Neuronal stem cell (in vitro differentiated cells): ENCODE results near the gene POP4.

Experiments
- DNase-seq: peaks from one replicate; pipeline ENCODE4 v3.0.0-alpha.2; 2013; ENCODE audit warnings: low spot score
- H2AFZ ChIP-seq: one replicate; pipeline ENCODE4 v1.6.1; 2013; ENCODE audit warnings: mild to moderate bottlenecking, low read length, inconsistent platforms
- H2AK5ac ChIP-seq: 2 replicates; pipeline ENCODE4 v1.6.1; 2013; ENCODE audit warnings: low read depth, mild to moderate bottlenecking, inconsistent platforms, low read length, moderate library complexity, mixed read lengths
- H2BK120ac ChIP-seq: 2 replicates; pipeline ENCODE4 v1.6.1; 2013; ENCODE audit warnings: low read depth, mild to moderate bottlenecking, inconsistent platforms, low read length, moderate library complexity, mixed read lengths
- H2BK12ac ChIP-seq: one replicate; pipeline ENCODE4 v1.6.1; 2013; ENCODE audit warnings: low read length, inconsistent platforms
- H2BK15ac ChIP-seq: 2 replicates; pipeline ENCODE4 v1.6.1; 2013; ENCODE audit warnings: mild to moderate bottlenecking, low read length, inconsistent platforms, mixed read lengths
- H2BK5ac ChIP-seq: one replicate; pipeline ENCODE4 v1.6.1; 2013; ENCODE audit warnings: inconsistent platforms, mild to moderate bottlenecking, low read length, moderate library complexity
- H3K14ac ChIP-seq: one replicate; pipeline ENCODE4 v1.6.1; 2013; ENCODE audit warnings: low read length, inconsistent platforms
- H3K18ac ChIP-seq: 2 replicates; pipeline ENCODE4 v1.6.1; 2013; ENCODE audit warnings: low read length, inconsistent platforms
- H3K23ac ChIP-seq: 2 replicates; pipeline ENCODE4 v1.6.1; 2013; ENCODE audit warnings: low read depth, mild to moderate bottlenecking, mixed read lengths, low read length, inconsistent platforms; ENCODE audit not compliant: poor library complexity
- H3K27ac ChIP-seq: replicated peaks from 3 replicates; pipeline ENCODE4 v1.5.1; 2013; ENCODE audit warnings: low read length, inconsistent platforms
- H3K27me3 ChIP-seq, 3 experiments: 2 replicates each; pipeline ENCODE4 v1.6.1; 2013; ENCODE audit warnings: low read length in 3 of 3, mild to moderate bottlenecking in 2 of 3, inconsistent platforms in 1 of 3, low read depth in 1 of 3, mixed read lengths in 1 of 3, moderate library complexity in 1 of 3; ENCODE audit not compliant: control insufficient read depth in 3 of 3, insufficient read depth in 3 of 3
- H3K36me3 ChIP-seq, 2 donors: replicated peaks in 1 of 2; 2 replicates each; pipeline ENCODE4 v1.6.1; 2013; ENCODE audit warnings: low read length in 2 of 2; ENCODE audit not compliant: control insufficient read depth in 2 of 2, insufficient read depth in 2 of 2
- H3K4ac ChIP-seq: 2 replicates; pipeline ENCODE4 v1.6.1; 2013; ENCODE audit warnings: inconsistent platforms, mild to moderate bottlenecking, low read length, moderate library complexity
- H3K4me1 ChIP-seq, 2 donors: 1 replicate in 1 of 2; 2 replicates in 1 of 2; pipeline ENCODE4 v1.6.1; 2013; ENCODE audit warnings: low read length in 2 of 2, low read depth in 1 of 2; ENCODE audit not compliant: control insufficient read depth in 2 of 2, insufficient read depth in 1 of 2
- H3K4me2 ChIP-seq: one replicate; pipeline ENCODE4 v1.6.1; 2013; ENCODE audit warnings: mild to moderate bottlenecking, low read length, inconsistent platforms; ENCODE audit not compliant: insufficient read depth, poor library complexity, severe bottlenecking
- H3K4me3 ChIP-seq, 2 donors: 2 replicates each; pipeline ENCODE4 v1.5.1; 2013; ENCODE audit warnings: low read length in 2 of 2, mild to moderate bottlenecking in 2 of 2, inconsistent platforms in 1 of 2, moderate library complexity in 1 of 2
- H3K79me1 ChIP-seq: one replicate; pipeline ENCODE4 v1.6.1; 2013; ENCODE audit warnings: low read depth, mild to moderate bottlenecking, inconsistent platforms, low read length, moderate library complexity
- H3K9ac ChIP-seq: one replicate; pipeline ENCODE4 v1.6.1; 2013; ENCODE audit warnings: mild to moderate bottlenecking, low read depth, low read length, inconsistent platforms; ENCODE audit not compliant: poor library complexity
- H3K9me3 ChIP-seq, 2 donors: replicated peaks in 1 of 2; 2 replicates each; pipeline versions ENCODE3 to v1.6.1; 2013; ENCODE audit warnings: low read length in 2 of 2, mild to moderate bottlenecking in 2 of 2, inconsistent platforms in 1 of 2, low read depth in 1 of 2, mixed read lengths in 1 of 2, moderate library complexity in 1 of 2; ENCODE audit not compliant: control insufficient read depth in 2 of 2, insufficient read depth in 1 of 2
- H4K8ac ChIP-seq: one replicate; pipeline ENCODE4 v1.6.1; 2013; ENCODE audit warnings: low read depth, mild to moderate bottlenecking, inconsistent platforms, low read length, moderate library complexity
- H4K91ac ChIP-seq: one replicate; pipeline ENCODE4 v1.6.1; 2013; ENCODE audit warnings: low read length, low read depth, mild to moderate bottlenecking, inconsistent platforms; ENCODE audit not compliant: poor library complexity
- WGBS, 2 donors: extraction: QIAGEN DNeasy Blood & Tissue Kit; methylation state at CpG; one replicate each; pipeline ENCODE4 v1.1.7; 2013; ENCODE audit warnings: missing lambda C conversion rate in 2 of 2, mixed read lengths in 1 of 2; ENCODE audit not compliant: insufficient read length in 2 of 2, insufficient replicate concordance in 1 of 2; ENCODE audit errors: extremely low coverage in 2 of 2; 5-methylcytosine and 5-hydroxymethylcytosine counted together

Gene POP4

GRCh38 chr19:29593869-29594268, 12.2 kb upstream of the POP4 start:
- Histone ChIP-seq H3K4me2 (no peak overlapping the region), H3K9me3 (no peaks in the 10 kb centered on the region), H3K9ac (no peak overlapping the region), H3K27ac (no peak overlapping the region), H3K27me3 (peaks cover 0 to 61% (median 0%) of the 10 kb centered on the region in 3 experiments), H2BK12ac (no peak overlapping the region), H3K4me3 (no peak overlapping the region), H3K18ac (no peak overlapping the region), H4K8ac (no peak overlapping the region), H3K4me1 (peaks cover 0 to 7% of the 10 kb centered on the region in 2 donors), H2BK5ac (no peak overlapping the region), H3K4ac (no peak overlapping the region), H2BK15ac (no peak overlapping the region), H2AFZ (no peak overlapping the region), H3K14ac (no peak overlapping the region), H2BK120ac (no peak overlapping the region), H3K36me3 (no peaks in the 10 kb centered on the region), H3K23ac (peak overlapping the region; percentile 59), H3K79me1 (no peaks in the 10 kb centered on the region), H4K91ac (no peak overlapping the region), H2AK5ac (peak overlapping the region; percentile 57)
- no CpG with 5 or more reads among the region's 6 CpGs for WGBS, 2 donors
- DNase-seq, result no peak

- H3K4ac ChIP-seq, result no peak overlapping the region
Measured at GRCh38 chr19:29596080-29596727, 9.9 kb upstream of the POP4 start.

DNA sequence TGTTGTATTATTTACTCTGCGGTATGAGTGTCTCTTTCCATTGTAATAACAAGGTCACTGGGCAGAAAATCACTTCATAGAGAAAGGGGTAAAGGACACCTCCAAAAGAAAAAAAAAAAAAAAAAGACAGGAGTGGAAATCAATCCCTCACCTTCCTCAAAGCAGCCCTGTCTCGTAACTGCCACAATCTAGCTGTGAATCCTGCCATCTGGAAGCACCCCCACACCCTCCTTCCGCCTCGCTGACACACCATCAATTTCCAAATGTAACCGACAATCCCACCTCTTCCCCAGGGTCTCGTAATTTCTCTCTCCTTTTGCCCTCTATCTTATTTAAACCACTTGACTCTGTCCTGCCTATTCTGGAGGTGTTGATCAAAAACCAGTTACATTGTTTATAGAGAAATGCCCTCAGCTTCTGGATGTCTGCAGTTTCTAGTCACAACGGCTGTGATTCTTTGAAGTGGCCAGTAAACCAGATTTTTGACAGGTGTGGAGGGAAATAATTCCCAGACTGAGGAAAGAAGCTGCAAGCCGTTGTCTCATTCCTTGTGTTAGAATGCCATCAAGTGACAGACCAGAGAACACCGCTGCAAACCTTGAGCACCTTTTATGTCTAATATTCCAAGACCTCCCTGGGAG, 9.1 kb upstream of the POP4 start:
- Histone ChIP-seq H3K79me1 (no peaks in the 10 kb centered on the region), H2AFZ (no peak overlapping the region), H2BK15ac (no peak overlapping the region), H3K4me2 (no peak overlapping the region), H3K27me3 (peaks cover 0 to 49% (median 0%) of the 10 kb centered on the region in 3 experiments), H3K4me3 (no peak overlapping the region), H3K23ac (no peak overlapping the region), H3K9me3 (no peaks in the 10 kb centered on the region), H2BK120ac (no peak overlapping the region), H2BK12ac (no peak overlapping the region), H4K8ac (no peak overlapping the region), H3K4ac (no peak overlapping the region), H4K91ac (no peak overlapping the region), H3K36me3 (no peaks in the 10 kb centered on the region), H3K18ac (no peak overlapping the region), H2BK5ac (no peak overlapping the region), H3K27ac (no peak overlapping the region), H3K14ac (no peak overlapping the region), H2AK5ac (no peak overlapping the region), H3K4me1 (peaks cover 0 to 7% of the 10 kb centered on the region in 2 donors), H3K9ac (no peak overlapping the region)
- DNase-seq, result peak; percentile 20
- no CpG with 5 or more reads among the region's 9 CpGs for WGBS, 2 donors

More at GRCh38 chr19:29596080-29596727, 9.9 kb upstream of the POP4 start:
- H2BK12ac ChIP-seq, result no peak overlapping the region
- no peak overlapping the region for H3K14ac ChIP-seq
- peak overlapping the region; percentile 61 for H3K18ac ChIP-seq
- no CpG with 5 or more reads among the region's 10 CpGs for WGBS, 2 donors
- no peaks in the 10 kb centered on the region for H3K79me1 ChIP-seq
- H2BK15ac ChIP-seq, result no peak overlapping the region
- no peak overlapping the region for H2BK5ac ChIP-seq
- no peak overlapping the region for H3K9ac ChIP-seq
- H4K91ac ChIP-seq, result peak overlapping the region; percentile 59
- no peak overlapping the region for H3K27ac ChIP-seq
- no peak for DNase-seq
- H3K9me3 ChIP-seq, result no peaks in the 10 kb centered on the region
- H3K36me3 ChIP-seq, result no peaks in the 10 kb centered on the region
- H3K27me3 ChIP-seq, result peaks cover 0 to 52% (median 0%) of the 10 kb centered on the region in 3 experiments
- peak overlapping the region; percentile 61 for H3K23ac ChIP-seq
- peak overlapping the region; percentile 35 for H2AK5ac ChIP-seq
- H3K4me1 ChIP-seq, result peaks cover 0 to 7% of the 10 kb centered on the region in 2 donors
- no peak overlapping the region for H3K4me3 ChIP-seq
- H4K8ac ChIP-seq, result no peak overlapping the region
- no peak overlapping the region for H2AFZ ChIP-seq
- no peak overlapping the region for H3K4me2 ChIP-seq
- H2BK120ac ChIP-seq, result no peak overlapping the region

DNA sequence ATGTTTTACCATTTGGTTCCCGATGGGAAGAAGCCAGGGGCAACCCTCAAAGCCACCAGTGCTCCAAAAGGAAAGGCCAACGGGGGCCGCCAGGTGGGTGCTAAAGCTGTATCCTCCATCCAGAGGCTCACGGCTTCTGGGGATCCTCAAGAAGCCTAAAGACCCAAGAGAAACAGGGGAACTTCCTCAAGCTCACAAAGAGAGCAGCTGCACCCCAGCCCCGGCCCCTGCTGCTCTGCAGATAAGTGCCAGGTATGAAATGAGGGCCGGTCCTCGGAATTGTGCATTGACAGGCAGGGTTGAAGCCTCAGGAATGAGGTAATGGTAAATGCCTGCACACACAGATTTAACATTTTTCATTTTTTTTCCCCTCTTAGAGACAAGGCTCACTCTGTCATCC, 8.0 kb upstream of the POP4 start:
- no peak overlapping the region for H2AFZ ChIP-seq
- H3K9me3 ChIP-seq, result no peaks in the 10 kb centered on the region
- H3K18ac ChIP-seq, result no peak overlapping the region
- H2AK5ac ChIP-seq, result no peak overlapping the region
- no peak for DNase-seq
- H2BK15ac ChIP-seq, result no peak overlapping the region
- no peaks in the 10 kb centered on the region for H3K36me3 ChIP-seq
- peaks cover 0 to 39% (median 0%) of the 10 kb centered on the region in 3 experiments for H3K27me3 ChIP-seq
- WGBS, 2 donors, result no CpG with 5 or more reads among the region's 7 CpGs
- no peak overlapping the region for H2BK120ac ChIP-seq
- no peak overlapping the region for H3K14ac ChIP-seq
- H4K8ac ChIP-seq, result no peak overlapping the region
- no peaks in the 10 kb centered on the region for H3K79me1 ChIP-seq
- peaks cover 0 to 7% of the 10 kb centered on the region in 2 donors for H3K4me1 ChIP-seq
- no peak overlapping the region for H3K4me3 ChIP-seq
- H3K4me2 ChIP-seq, result no peak overlapping the region
- no peak overlapping the region for H3K27ac ChIP-seq
- H3K4ac ChIP-seq, result no peak overlapping the region
- H3K9ac ChIP-seq, result no peak overlapping the region
- no peak overlapping the region for H4K91ac ChIP-seq
- no peak overlapping the region for H3K23ac ChIP-seq
- H2BK12ac ChIP-seq, result no peak overlapping the region
- no peak overlapping the region for H2BK5ac ChIP-seq
